Smooth muscle cell of the pulmonary artery (primary cell): ENCODE results near the gene TYSND1. TPM values are rescaled to one million over a fixed set of nuclear protein-coding genes. Genes with fewer than 3 reads are reported as not detected.

ENCODE experiments used
- total RNA-seq: library from RNA; depleted of rRNA; stranded (reverse); fragments of >200 nt; gene quantifications from 2 replicates; pipeline ENCODE4 v1.2.3, GENCODE V29; 2014

TYSND1 gene
- 8.6 and 14.0 TPM in 2 replicates for total RNA-seq

DNA sequence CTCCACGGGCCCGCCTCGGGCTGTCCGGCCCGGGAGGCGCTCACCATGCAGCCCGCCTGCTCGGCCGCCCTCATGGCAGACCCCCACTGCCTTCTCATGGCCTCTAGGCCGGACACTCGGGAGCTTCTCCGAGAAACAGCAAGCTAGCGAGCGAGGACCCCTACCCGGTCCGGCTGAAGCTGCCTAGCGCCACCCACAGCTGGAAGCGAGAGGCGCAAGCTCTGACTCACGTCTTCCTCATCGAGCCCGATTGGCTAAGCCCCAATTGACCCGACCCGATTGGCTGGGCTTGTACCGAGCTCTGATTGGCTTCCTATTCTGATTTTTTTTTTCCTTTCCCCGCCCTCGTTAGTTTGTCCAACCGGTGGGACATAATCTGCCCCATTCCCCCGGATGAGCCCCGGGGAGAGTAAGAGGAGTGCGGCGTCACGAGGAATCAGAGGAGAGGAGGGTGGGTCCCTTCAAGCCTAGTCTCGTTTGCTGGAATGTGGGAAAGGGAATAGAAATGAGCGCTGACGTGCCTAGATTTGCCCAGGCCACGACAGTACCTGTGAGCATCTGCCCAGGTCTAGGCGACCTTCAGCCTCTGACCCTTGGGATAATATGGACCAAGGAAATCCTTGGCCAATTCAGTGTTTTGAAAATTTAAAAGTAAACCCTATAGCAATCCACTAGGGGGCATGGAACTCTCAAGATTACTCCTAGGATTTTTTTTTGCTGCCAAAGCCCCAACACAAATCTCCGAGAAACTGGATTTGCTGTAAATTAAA is at the start of gene TYSND1:
Gene TYSND1 (minus strand): TSS at position 212 of the 770 bp plus-strand sequence. CDS start 114 bp downstream, at position 98.

DNA sequence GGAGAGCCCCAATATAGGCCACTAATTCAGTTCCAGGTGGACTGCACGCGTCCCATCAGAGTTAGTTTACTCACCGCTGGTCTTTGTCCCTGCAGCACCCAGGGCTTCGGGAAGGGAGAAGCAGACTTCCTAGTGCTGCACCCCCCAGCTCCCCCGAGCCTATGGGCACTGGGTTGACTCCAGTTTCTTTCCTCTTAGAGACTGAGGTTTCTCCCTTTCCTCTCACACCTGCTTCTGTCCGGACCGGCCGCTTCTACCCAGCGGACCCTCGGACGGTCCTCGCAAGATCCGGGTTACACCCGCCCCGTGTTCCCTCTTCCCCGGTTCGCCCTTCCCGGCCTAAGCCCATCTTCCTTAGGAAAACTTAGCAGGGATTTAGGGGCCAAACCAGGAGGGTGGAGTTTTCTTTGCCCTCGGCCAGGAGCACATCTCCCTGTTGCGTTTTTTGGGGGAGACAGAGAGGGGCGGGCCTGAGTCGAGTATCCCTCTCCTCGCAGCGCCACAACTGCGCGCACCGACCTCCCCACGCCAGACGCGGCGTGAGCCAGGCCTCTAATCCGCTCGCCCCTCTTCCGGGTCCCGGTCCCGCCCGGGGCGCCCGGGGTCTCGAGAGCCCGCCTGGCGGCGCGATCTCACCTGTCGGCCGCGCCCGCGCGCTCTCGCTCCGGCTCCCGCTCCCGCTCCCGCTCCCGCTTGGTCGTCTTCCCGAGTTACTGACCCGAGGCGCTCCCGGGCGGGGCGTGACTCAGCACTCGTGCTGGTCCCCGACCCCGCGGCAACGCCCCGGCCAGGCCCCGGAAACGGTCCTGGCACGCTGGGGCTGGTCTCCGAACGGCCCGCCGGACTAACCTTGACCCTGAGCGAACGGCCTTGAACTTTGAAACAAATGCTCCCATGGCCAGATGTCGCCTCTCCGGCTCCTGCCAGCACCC is 14.1 kb downstream of the TYSND1 start, which contains the start of gene AIFM2:
Gene AIFM2 (minus strand): TSS at position 728 of the 932 bp plus-strand sequence. CDS start 8,741 bp downstream, outside the sequence.

Other genes with a start within 250 kb of the TYSND1 start
- 4.6 and 5.7 TPM in 2 replicates for gene MACROH2A2, start 93.9 kb downstream of the TYSND1 start, total RNA-seq
- 9.0 and 11.5 TPM in 2 replicates for gene AIFM2, start 13.9 kb downstream of the TYSND1 start, total RNA-seq
- gene SAR1A, start 23.8 kb upstream of the TYSND1 start, total RNA-seq, result 169 and 234 TPM in 2 replicates
- gene PPA1, start 86.7 kb upstream of the TYSND1 start, total RNA-seq, result 143 TPM in 2 replicates
- not detected in 2 replicates for gene NPFFR1, start 137.3 kb upstream of the TYSND1 start, total RNA-seq
- gene LRRC20, start 235.9 kb upstream of the TYSND1 start, total RNA-seq, result 5.3 and 8.9 TPM in 2 replicates